H1 (cell line): Measurements from ENCODE around the gene TSPEAR.

Source experiments
- CBX5 ChIP-seq: fragments of 300-800, 300-1000 bp; sonication (generic); IDR thresholded peaks from 2 replicates; pipeline ENCODE4 v1.7.1; 2016; ENCODE audit warnings: antibody characterized with exemption, low read length, low read depth
- CEBPB ChIP-seq: IDR thresholded peaks from 2 replicates; pipeline ENCODE4 v1.6.1; 2012; ENCODE audit warnings: low read depth, low read length
- CREB1 ChIP-seq: IDR thresholded peaks from 2 replicates; pipeline ENCODE4 v1.6.1; 2012; ENCODE audit warnings: inconsistent platforms
- CTBP2 ChIP-seq: IDR thresholded peaks from 2 replicates; pipeline ENCODE4 v1.7.0; 2011; ENCODE audit warnings: borderline replicate concordance, mild to moderate bottlenecking, moderate library complexity, mixed read lengths, low read length; ENCODE audit not compliant: insufficient read depth, insufficient read length
- CTCF ChIP-seq, 3 experiments: IDR thresholded peaks; 1 replicate in 2 of 3; 2 replicates in 1 of 3; pipeline versions ENCODE4 v1.5.1 to v1.6.1; 2011; ENCODE audit warnings: low read length in 3 of 3, mild to moderate bottlenecking in 3 of 3, inconsistent platforms in 2 of 3, low read depth in 1 of 3, moderate library complexity in 1 of 3; ENCODE audit not compliant: insufficient read depth in 1 of 3; ENCODE audit errors: control extremely low read depth in 1 of 3
- EZH2 ChIP-seq: fragments of 200-600 bp; sonication (generic); IDR thresholded peaks from 2 replicates; pipeline ENCODE4 v1.7.1; 2012; ENCODE audit warnings: low read depth, mild to moderate bottlenecking, moderate library complexity, low read length, inconsistent platforms; ENCODE audit not compliant: severe bottlenecking
- POLR2A ChIP-seq, 2 experiments: IDR thresholded peaks; 1 replicate in 1 of 2; 2 replicates in 1 of 2; pipeline ENCODE4 v1.6.1; 2011; ENCODE audit warnings: low read depth in 2 of 2, low read length in 2 of 2, mild to moderate bottlenecking in 2 of 2; ENCODE audit errors: control extremely low read depth in 1 of 2
- POLR2AphosphoS5 ChIP-seq: IDR thresholded peaks from 2 replicates; pipeline ENCODE4 v1.6.1; 2011; ENCODE audit warnings: low read depth, low read length
- TAF1 ChIP-seq: IDR thresholded peaks from 2 replicates; pipeline ENCODE4 v1.6.1; 2011; ENCODE audit warnings: mild to moderate bottlenecking, low read depth, low read length
- USF2 ChIP-seq: IDR thresholded peaks from 2 replicates; pipeline ENCODE4 v1.6.1; 2011; ENCODE audit warnings: low read length, improper control_type of control experiment
- ZNF274 ChIP-seq: IDR thresholded peaks from 2 replicates; pipeline ENCODE4 v1.7.0; 2012; ENCODE audit warnings: low read length, borderline replicate concordance; ENCODE audit errors: extremely low read depth

- TF ChIP-seq CTBP2 = no peak
- no peak for TF ChIP-seq CTCF (IDR thresholded peaks at IDR 0.05; ENCODE audit: control extremely low read depth in 1 of 3, insufficient read depth in 1 of 3, low read depth in 1 of 3, low read length in 3 of 3)
- no peak for TF ChIP-seq POLR2A (IDR thresholded peaks at IDR 0.05; ENCODE audit: control extremely low read depth in 1 of 2, low read depth in 2 of 2, low read length in 2 of 2)
- no peak for TF ChIP-seq ZNF274
- no peak for TF ChIP-seq POLR2AphosphoS5
- TF ChIP-seq USF2 = no peak
- no peak for TF ChIP-seq TAF1
- TF ChIP-seq EZH2 = no peak
- TF ChIP-seq CBX5 = no peak
- TF ChIP-seq CEBPB = no peak
- TF ChIP-seq CREB1 = no peak
These were observed 27.3 kb downstream of the TSPEAR start for GRCh38 chr21:44684077-44684476.
